Testis (tissue), 3 donors: ENCODE data around the gene ATP13A3. TPM values are rescaled to one million over a fixed set of nuclear protein-coding genes. Genes with fewer than 3 reads are reported as not detected.

Experiments
- DNase-seq: peaks from one replicate; pipeline ENCODE4 v3.0.0-alpha.2; 2019
- H3K27ac ChIP-seq, 2 donors: fragments of 200-600 bp; sonication (generic); one replicate each; pipeline ENCODE4 v1.5.1; 2019
- H3K27me3 ChIP-seq: fragments of 200-600 bp; sonication (generic); one replicate; pipeline ENCODE4 v1.5.1; 2019
- H3K36me3 ChIP-seq: fragments of 200-600 bp; sonication (generic); one replicate; pipeline ENCODE4 v1.5.1; 2017; ENCODE audit warnings: low read depth; ENCODE audit errors: missing control alignments
- H3K4me1 ChIP-seq: fragments of 200-600 bp; sonication (generic); one replicate; pipeline ENCODE4 v1.5.1; 2019
- H3K4me3 ChIP-seq, 2 donors: fragments of 200-600 bp; sonication (generic); one replicate each; pipeline ENCODE4 v1.5.1; 2017 to 2019
- H3K9me3 ChIP-seq: fragments of 200-600 bp; sonication (generic); one replicate; pipeline ENCODE4 v1.5.1; 2017
- CTCF ChIP-seq, 3 experiments: fragments of 450-650 bp in 2 of 3; fragments of 200-600 bp in 1 of 3; sonication (generic) in 1 of 3; IDR thresholded peaks; one replicate each; pipeline ENCODE4 v1.5.1; 2016 to 2019; ENCODE audit warnings: antibody characterized with exemption in 3 of 3, mild to moderate bottlenecking in 2 of 3, moderate library complexity in 1 of 3
- POLR2A ChIP-seq: fragments of 450-650 bp; IDR thresholded peaks from one replicate; pipeline ENCODE4 v1.6.1; 2017; ENCODE audit warnings: antibody characterized with exemption, mild to moderate bottlenecking, moderate library complexity
- WGBS, 2 donors: methylation state at CpG; one replicate each; pipeline ENCODE4 v1.1.5; 2018; 5-methylcytosine and 5-hydroxymethylcytosine counted together
- intact Hi-C: fragments of 100-400 bp; cut with DNase I; formaldehyde crosslinking; loops from one replicate; pipeline ENCODE4 v1.15.1; 2023; ENCODE audit warnings: low total_unique reads
- polyA plus RNA-seq: library from polyadenylated mRNA; stranded (reverse); fragments of 350-450 nt; fragmentation: Illumina TruSeq; extraction: RNeasy Lipid Tissue Mini Kit (QIAGEN cat#74804); gene quantifications from one replicate; pipeline ENCODE4 v1.2.3, GENCODE V29; 2014; ENCODE audit warnings: low read depth, low replicate concordance; ENCODE audit not compliant: insufficient read depth
- small RNA-seq, 2 donors: library from RNA; depleted of rRNA; stranded (forward); fragments of <200 nt; gene quantifications; one replicate each; pipeline ENCODE3, GENCODE V24; 2016
- total RNA-seq, 2 donors: library from RNA; depleted of rRNA; stranded (reverse); fragments of >200 nt; gene quantifications; one replicate each; pipeline ENCODE4 v1.2.3, GENCODE V29; 2016

The ATP13A3 gene
- total and polyA plus RNA-seq, 3 donors from 2014 or later: 26.6 to 62.3 (median 51.8) TPM

- H3K9me3 ChIP-seq: no peaks in the 10 kb centered on the region
- peaks cover 10% of the 10 kb centered on the region for H3K4me1 ChIP-seq
- 40 to 49% methylated on average over 7 of the region's 7 CpGs for WGBS, 2 donors
- H3K4me3 ChIP-seq: no peak overlapping the region
- no peak for TF ChIP-seq CTCF (IDR thresholded peaks at IDR 0.05)
- no peak for TF ChIP-seq POLR2A
- no peak overlapping the region for H3K27ac ChIP-seq
- DNase-seq: no peak
- no peaks in the 10 kb centered on the region for H3K36me3 ChIP-seq
- H3K27me3 ChIP-seq: no peaks in the 10 kb centered on the region
- intact Hi-C loops: no loop called here
Measured at GRCh38 chr3:194355379-194355778, 131.4 kb downstream of the ATP13A3 start.

- no peaks in the 10 kb centered on the region for H3K36me3 ChIP-seq
- TF ChIP-seq POLR2A (no peak), CTCF (IDR thresholded peaks at IDR 0.05) (no peak)
Measured at GRCh38 chr3:194354315-194354714, 132.5 kb downstream of the ATP13A3 start.

More at GRCh38 chr3:194354315-194354714, 132.5 kb downstream of the ATP13A3 start:
- no peak overlapping the region for H3K27ac ChIP-seq
- no peaks in the 10 kb centered on the region for H3K27me3 ChIP-seq
- no peak overlapping the region for H3K4me3 ChIP-seq
- H3K4me1 ChIP-seq: peaks cover 10% of the 10 kb centered on the region
- whole genome bisulfite sequencing, 2 donors: 63 to 82% methylated on average over 2 of the region's 2 CpGs
- no peaks in the 10 kb centered on the region for H3K9me3 ChIP-seq
- no peak for DNase-seq
- intact Hi-C loops: no loop called here

Small RNA genes within 50 kb of the gene (small RNA-seq; reads per million reads assigned to genes)
- gene AC108676.2 (0 to 0.09 reads per million in 2 donors), gene RNU6-1101P (0 reads per million in 2 donors)

Other genes starting within 250 kb of the ATP13A3 start
- 1 to 10 TPM; 1.1 to 1.4 TPM for gene CPN2, start 135.7 kb downstream of the ATP13A3 start, total RNA-seq
- gene CPN2, start 135.7 kb downstream of the ATP13A3 start, polyA plus RNA-seq: 0.36 TPM
- under 1 TPM in 1 of 2 donors, not detected in 1; 0.06 TPM for gene LRRC15, start 117.3 kb downstream of the ATP13A3 start, total RNA-seq
- 0.75 TPM for gene LRRC15, start 117.3 kb downstream of the ATP13A3 start, polyA plus RNA-seq
- gene GP5, start 87.7 kb downstream of the ATP13A3 start, total RNA-seq: under 1 TPM; 0.06 to 0.16 TPM
- gene GP5, start 87.7 kb downstream of the ATP13A3 start, polyA plus RNA-seq: not detected
- gene TMEM44, start 146.4 kb upstream of the ATP13A3 start, total RNA-seq: 10 to 100 TPM; 10.7 to 14.9 TPM
- 6.8 TPM for gene TMEM44, start 146.4 kb upstream of the ATP13A3 start, polyA plus RNA-seq
- 10 to 100 TPM; 50.5 to 56.1 TPM for gene LSG1, start 185.2 kb upstream of the ATP13A3 start, total RNA-seq
- 47.4 TPM for gene LSG1, start 185.2 kb upstream of the ATP13A3 start, polyA plus RNA-seq
- gene FAM43A, start 198.9 kb upstream of the ATP13A3 start, total RNA-seq: 10 to 100 TPM; 13.1 to 22.1 TPM
- gene FAM43A, start 198.9 kb upstream of the ATP13A3 start, polyA plus RNA-seq: 7.5 TPM